ENCODE results near the gene PARD3B. TPM values are rescaled to one million over a fixed set of nuclear protein-coding genes. Genes with fewer than 3 reads are reported as not detected.

PARD3B gene
- total and polyA plus RNA-seq, 2 of the 4 experiments (the other 2 are of a cell fraction), result 3.3 to 15.6 TPM

GRCh38 chr2:205654878-205655605 lies 1109.8 kb downstream of the PARD3B start:
- Histone ChIP-seq H3K36me3 (ENCODE audit: control insufficient read depth, insufficient read depth, low read length) (no peaks in the 10 kb centered on the region), H3K4me2 (ENCODE audit: low read depth, low read length) (no peak overlapping the region), H2BK15ac (ENCODE audit: low read depth, low read length) (peak overlapping the region; percentile 40; the same call in 1 of the 3 replicates), H3K9ac (ENCODE audit: low read depth, low read length) (no peak overlapping the region), H2AK9ac (replicated peaks; ENCODE audit: low read depth, low read length, poor library complexity) (peak overlapping the region; percentile 21), H2BK5ac (ENCODE audit: low read depth, low read length, poor library complexity, severe bottlenecking) (peak overlapping the region; percentile 9), H4K8ac (ENCODE audit: low read depth in 2 of 2, low read length in 2 of 2) (0 out of 4 replicates have a peak overlapping the region, but pooled peaks of 1 of the 2 experiments have one; percentile 10), H4K5ac (ENCODE audit: low read depth, low read length) (no peak overlapping the region), H3K27ac (ENCODE audit: insufficient read depth, low read length) (no peak overlapping the region), H3K4ac (ENCODE audit: low read depth, low read length) (peak overlapping the region; percentile 38), H2BK20ac (ENCODE audit: low read depth, low read length) (peak overlapping the region; percentile 42; the same call in 1 of the 2 replicates), H2BK120ac (ENCODE audit: low read depth, low read length) (peak overlapping the region; percentile 43), H3K9me1 (ENCODE audit: insufficient read depth, low read length) (peaks cover 27% of the 10 kb centered on the region), H3K23ac (ENCODE audit: low read depth, low read length) (no peak overlapping the region), H3K9me3 (ENCODE audit: control insufficient read depth, insufficient read depth, low read length) (no peaks in the 10 kb centered on the region), H3K79me1 (ENCODE audit: low read depth in 1 of 2, low read length in 2 of 2) (no peaks in the 10 kb centered on the region; a peak in 1 of 4 replicates), H4K91ac (ENCODE audit: insufficient read depth, low read depth, low read length) (no peak overlapping the region; the same call in none of the 2 replicates), H3K27me3 (ENCODE audit: control insufficient read depth, insufficient read depth, low read length) (no peaks in the 10 kb centered on the region), H3K18ac (ENCODE audit: low read depth, low read length) (no peak overlapping the region; the same call in 1 of the 2 replicates), H3K4me1 (ENCODE audit: control insufficient read depth, insufficient read depth, low read length) (peaks cover 23% of the 10 kb centered on the region), H4K20me1 (ENCODE audit: insufficient read depth, low read length) (no peaks in the 10 kb centered on the region), H2AK5ac (ENCODE audit: low read depth, low read length) (peak overlapping the region; percentile 74; the same call in 1 of the 2 replicates), H3K4me3 (ENCODE audit: insufficient read depth, low read depth, low read length) (no peak overlapping the region), H3K14ac (replicated peaks; ENCODE audit: low read depth, low read length) (peak overlapping the region; percentile 40), H3K56ac (ENCODE audit: extremely low read depth, insufficient read depth, low read length) (no peak overlapping the region), H2AFZ (replicated peaks; ENCODE audit: low read length, poor library complexity) (no peak overlapping the region)
- BruUV-seq (replicated peaks), result no TSS peak
- in situ Hi-C loops (cut with MboI; ENCODE audit: low sequenced_read_pairs), result no loop called here
- intact Hi-C loops (cut with micrococcal nuclease), result no loop called here
- TF ChIP-seq, protein P1, sequence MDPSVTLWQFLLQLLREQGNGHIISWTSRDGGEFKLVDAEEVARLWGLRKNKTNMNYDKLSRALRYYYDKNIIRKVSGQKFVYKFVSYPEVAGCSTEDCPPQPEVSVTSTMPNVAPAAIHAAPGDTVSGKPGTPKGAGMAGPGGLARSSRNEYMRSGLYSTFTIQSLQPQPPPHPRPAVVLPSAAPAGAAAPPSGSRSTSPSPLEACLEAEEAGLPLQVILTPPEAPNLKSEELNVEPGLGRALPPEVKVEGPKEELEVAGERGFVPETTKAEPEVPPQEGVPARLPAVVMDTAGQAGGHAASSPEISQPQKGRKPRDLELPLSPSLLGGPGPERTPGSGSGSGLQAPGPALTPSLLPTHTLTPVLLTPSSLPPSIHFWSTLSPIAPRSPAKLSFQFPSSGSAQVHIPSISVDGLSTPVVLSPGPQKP (IDR thresholded peaks at IDR 0.05; ENCODE audit: borderline replicate concordance, low read depth, low read length), result no peak
- TF ChIP-seq FOS (IDR thresholded peaks at IDR 0.05; ENCODE audit: low read depth, low read length), result peak; percentile 71
- TF ChIP-seq CEBPB (IDR thresholded peaks at IDR 0.05; ENCODE audit: low read depth, low read length), result peak; percentile 82
- no peak for TF ChIP-seq RCOR1 (IDR thresholded peaks at IDR 0.05; ENCODE audit: insufficient replicate concordance, low read length)
- dilution Hi-C loops (cut with HindIII; ENCODE audit: low sequenced_read_pairs, unreplicated experiment), result no loop called here
- 94% methylated on average over 2 of the region's 10 CpGs; no CpG with 5 or more reads in 1 of the 2 experiments for WGBS, 2 experiments (ENCODE audit: extremely low coverage in 2 of 2, insufficient read length in 1 of 2)
- peak; percentile 88 for DNase-seq
- CTCF ChIA-PET, result no interaction called here
- peak; percentile 72 for ATAC-seq (ENCODE audit: low read depth)
- POLR2A ChIA-PET (ENCODE audit: unreplicated experiment), result no interaction called here
